NCI-H82 treated with DMSO at 0.1 percent for 48 hours (cell line): ENCODE results near the gene CACNA2D3.

Source experiments
- DNase-seq: peaks from one replicate; lab custom pipeline; 2025; ENCODE audit not compliant: unreplicated experiment; lab: John Stamatoyannopoulos, UW

The CACNA2D3 gene

DNA sequence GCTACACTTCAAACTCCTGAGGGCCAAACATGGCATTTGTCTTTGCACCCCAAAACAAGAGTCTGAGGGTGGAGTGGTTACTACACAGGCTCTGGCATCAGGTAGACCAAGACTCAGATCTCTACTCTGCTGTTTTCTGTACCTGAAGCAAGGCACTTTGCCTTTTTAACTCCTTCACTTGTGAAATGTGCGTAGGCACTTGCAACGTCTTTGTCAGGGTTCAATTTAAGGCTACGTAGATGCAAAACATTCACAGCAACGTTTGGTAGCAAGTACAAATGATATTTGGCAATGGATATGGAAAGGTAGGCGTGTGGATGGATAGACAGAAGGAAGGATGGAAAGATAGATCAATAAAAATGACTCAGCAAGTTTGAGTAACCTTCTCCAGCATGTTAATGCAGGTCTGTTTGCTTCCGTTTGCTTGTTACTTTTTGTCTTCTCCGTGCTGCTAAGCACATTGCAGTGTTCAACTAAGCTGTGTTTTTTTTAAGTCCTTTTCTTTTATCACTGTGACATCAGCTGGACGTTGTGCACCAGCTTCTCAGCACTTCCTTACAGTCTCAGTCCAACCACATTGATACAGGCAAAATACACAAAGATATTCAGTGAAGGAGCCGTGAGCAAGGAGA is 704.8 kb downstream of the CACNA2D3 start:
- no peak for DNase-seq

DNA sequence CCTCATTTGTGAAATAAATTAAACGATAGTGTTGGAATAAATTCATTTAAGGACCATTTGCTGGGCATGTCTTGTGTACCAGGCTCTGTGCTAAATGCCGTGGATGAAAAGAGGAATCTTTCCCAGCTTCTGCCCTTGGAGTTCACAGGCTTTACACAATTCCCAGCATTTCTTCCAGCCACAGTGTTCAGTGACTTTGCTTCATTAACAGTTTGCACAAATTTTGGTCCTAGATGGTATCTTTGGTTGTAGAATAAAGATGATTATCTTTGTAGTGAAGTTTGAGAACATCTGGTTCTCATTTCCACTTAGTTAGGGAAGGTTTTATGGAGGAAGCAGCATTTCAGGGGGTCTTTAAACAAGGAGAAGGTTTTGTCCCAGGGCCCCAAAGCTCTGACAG is 705.4 kb downstream of the CACNA2D3 start:
- no peak for DNase-seq

GRCh38 chr3:54830658-54831057 is 708.3 kb downstream of the CACNA2D3 start:
- DNase-seq = peak; percentile 5

- no peak for DNase-seq
Observed at GRCh38 chr3:54831112-54831511, 708.8 kb downstream of the CACNA2D3 start.

DNA sequence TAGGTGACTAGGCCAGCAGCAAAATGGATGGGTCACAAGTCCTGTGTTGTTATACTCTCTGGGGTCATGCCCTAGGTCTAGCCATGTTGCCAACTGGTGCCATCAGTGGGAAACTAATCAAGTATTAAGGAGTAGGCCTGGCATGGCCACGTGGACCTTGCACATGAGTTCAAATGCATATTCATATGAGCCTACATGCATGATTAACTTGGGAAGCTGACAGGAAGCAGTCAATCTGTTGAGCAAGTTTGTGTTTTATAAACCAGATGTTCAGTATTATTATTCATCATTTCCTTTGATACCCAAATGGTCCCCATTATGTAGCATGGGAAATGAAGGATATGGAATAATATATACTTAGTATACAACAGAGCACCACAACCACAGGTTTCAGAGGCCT is 710.5 kb downstream of the CACNA2D3 start:
- DNase-seq = no peak

DNA sequence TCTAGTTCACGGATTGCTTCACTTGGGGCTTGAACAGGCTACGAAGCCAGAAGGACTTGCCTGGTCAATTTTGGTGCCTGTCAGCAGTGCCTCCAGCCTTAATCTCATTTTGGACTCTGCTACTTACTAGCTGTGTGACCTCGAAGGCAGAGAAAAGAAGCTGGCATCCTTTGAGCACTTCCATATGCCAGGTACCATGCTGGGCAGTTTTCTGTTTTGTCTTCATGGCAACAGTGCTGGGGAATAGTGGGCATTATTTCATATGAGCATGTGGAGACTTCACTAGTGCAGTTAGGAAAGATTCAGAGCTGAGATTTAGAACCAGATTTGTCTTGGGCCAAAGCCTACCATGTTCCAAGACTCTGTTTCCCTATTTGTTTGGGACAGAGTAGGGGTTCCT is 713.3 kb downstream of the CACNA2D3 start:
- no peak for DNase-seq

DNA sequence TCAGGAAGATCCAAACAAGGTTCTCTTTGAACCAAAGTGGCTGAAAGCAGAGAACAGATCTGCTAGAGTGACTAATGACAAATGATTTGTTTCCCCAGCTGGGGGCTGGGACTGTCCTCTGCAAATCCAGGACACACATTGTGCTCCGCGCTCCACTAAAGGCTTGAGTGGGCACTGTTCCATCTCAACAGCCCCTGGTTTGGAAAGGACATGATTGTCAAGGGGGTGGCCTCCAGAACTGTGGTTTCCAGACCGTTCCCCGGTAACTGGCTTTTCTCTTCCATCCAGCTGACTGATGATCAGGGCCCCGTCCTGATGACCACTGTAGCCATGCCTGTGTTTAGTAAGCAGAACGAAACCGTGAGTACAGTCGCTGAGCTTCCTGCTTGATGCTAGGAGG is 714.5 kb downstream of the CACNA2D3 start:
- no peak for DNase-seq

DNA sequence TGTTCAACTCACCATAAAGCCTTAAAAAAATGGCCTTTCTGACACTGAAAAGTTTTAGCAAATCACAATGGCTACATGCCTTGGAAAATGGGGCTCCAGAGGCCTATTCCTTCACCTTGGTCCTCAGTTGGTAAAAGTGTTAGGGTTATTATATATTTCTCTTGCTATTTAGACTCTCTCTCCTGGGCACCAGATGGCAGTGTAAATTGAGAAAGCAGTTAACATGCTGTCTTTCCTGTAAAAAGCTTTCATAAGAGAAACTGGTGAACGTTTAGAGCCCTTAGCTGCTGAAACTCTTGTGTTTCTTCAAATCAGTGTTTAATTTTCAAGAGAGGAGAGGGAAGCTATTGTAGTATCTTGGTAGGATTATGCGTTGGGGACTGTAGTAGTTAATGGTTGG is 715.6 kb downstream of the CACNA2D3 start:
- DNase-seq = no peak

DNA sequence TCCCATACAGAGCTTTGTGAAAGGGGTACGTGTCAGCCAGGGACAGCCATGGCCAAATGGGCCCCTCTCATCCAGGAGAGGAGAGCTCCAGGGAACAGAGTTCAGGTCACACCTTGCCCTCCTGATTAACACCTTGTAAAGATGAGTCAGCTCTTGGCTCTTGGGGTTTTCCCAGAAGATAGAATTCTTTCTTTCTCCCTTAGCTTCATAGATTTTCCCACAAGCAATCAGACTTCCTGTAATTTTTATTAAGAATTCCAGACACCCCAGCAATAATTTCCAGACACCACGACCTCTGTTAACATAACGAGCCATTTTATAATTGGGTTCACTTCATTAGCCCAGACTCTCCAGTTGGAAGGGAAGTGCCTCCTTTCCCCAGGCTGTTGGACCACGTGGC is 719.1 kb downstream of the CACNA2D3 start:
- no peak for DNase-seq

DNA sequence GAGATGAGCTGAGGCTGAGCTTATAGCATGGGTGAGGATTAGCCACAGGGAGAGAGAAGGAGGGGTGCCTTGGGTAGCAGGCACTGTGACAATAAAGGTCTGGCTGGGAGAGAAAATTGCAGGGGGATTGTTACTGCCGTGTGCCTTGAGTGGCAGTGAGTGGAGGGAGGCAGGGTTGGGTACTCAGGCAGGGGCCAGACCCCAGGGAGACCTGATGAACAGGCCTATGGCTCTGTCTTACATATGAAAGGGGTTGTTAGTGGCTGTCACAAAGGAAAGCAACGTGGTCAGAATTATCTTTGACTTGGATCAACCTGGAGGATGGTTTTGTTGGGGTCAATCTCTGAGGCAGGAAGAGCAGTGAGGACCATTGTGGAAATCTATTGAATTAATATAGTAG is 721.0 kb downstream of the CACNA2D3 start:
- no peak for DNase-seq

- DNase-seq = no peak
Observed at GRCh38 chr3:54844211-54844610, 721.9 kb downstream of the CACNA2D3 start.

GRCh38 chr3:54845011-54845410 is 722.7 kb downstream of the CACNA2D3 start:
- DNase-seq = no peak

GRCh38 chr3:54845551-54845950 is 723.2 kb downstream of the CACNA2D3 start:
- no peak for DNase-seq

GRCh38 chr3:54846119-54846518 is 723.8 kb downstream of the CACNA2D3 start:
- no peak for DNase-seq

- DNase-seq = no peak
Observed at GRCh38 chr3:54847361-54847760, 725.0 kb downstream of the CACNA2D3 start.

DNA sequence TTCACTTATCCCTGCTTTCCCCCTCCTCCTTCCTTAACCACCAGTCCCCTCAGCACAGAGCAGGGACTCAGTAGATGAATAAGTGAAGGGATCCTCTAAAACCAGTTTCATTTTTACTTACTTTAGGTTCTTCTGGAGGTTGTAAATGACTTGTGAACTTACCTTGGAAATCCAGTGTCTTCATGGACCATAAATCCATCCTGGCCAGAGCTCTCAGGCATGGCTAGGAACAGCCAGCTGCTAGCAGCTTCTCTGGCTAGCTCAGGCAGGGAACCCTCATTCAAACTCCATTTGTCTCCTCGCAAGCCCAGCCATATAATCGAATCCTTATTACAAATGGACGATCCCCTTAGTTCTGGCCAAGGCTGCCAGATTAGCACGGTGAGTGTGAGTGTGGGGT is 727.0 kb downstream of the CACNA2D3 start:
- DNase-seq = no peak

DNA sequence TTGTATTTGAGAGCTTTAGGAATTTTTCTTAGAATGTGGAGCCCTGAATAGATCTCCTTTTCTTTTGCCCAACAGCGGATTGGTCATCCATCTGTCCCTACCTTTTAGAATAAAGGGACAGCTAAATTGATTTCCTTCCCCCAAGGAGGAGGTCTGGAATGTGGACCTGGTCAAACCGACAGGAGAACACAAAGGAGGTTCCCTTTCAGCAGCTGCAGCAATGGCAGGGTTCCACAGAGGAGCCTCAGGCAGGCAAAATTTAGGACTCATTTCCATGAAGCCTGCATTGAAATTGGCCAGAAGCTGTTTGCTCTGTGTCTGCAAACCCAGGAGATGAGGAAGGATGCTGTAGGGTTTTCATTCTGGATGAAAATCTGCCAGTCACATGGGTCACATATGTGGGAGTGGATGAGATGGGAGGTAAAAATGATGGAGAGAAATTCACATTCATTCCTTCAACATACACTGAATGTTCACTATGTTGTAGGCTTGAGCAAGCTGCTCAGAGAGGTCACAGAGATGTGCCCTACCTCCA is 728.2 kb downstream of the CACNA2D3 start:
- no peak for DNase-seq

GRCh38 chr3:54853573-54854404 is 731.4 kb downstream of the CACNA2D3 start:
- DNase-seq = peak; percentile 23

- DNase-seq = no peak
Observed at GRCh38 chr3:54856271-54856670, 733.9 kb downstream of the CACNA2D3 start.

GRCh38 chr3:54857343-54857742 is 735.0 kb downstream of the CACNA2D3 start:
- no peak for DNase-seq

GRCh38 chr3:54858093-54858785 is 735.9 kb downstream of the CACNA2D3 start:
- DNase-seq = no peak

DNA sequence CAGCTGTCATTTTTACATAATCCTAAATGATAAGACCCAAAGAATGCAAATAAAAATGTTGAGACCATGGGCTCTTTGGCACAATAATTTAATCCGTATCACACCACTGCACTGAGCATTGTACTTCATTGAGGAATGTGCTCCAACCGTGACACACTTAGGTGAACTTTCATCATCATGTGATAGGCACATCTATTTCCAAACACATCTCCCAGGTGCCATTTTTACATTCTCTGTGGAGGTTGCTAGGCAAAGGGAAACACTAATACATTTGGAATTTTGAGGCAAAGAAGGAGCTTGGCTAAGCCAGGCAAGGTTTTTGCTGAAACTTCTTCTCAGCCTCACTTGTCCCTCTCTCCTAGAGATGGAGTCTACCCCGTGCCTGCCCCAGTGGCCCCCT is 736.8 kb downstream of the CACNA2D3 start:
- no peak for DNase-seq
